Suprapubic skin (tissue), 4 donors: Measurements from ENCODE around the gene CAMK1D.

Source experiments
- EP300 ChIP-seq: sonication (generic); formaldehyde crosslinking; IDR thresholded peaks from one replicate; pipeline ENCODE4 v1.6.1; 2017; ENCODE audit warnings: antibody characterized with exemption
- POLR2A ChIP-seq, 2 donors: fragments of 450-650 bp; IDR thresholded peaks; one replicate each; pipeline ENCODE4 v1.6.1; 2017; ENCODE audit warnings: antibody characterized with exemption in 2 of 2, mild to moderate bottlenecking in 2 of 2, moderate library complexity in 2 of 2
- POLR2AphosphoS5 ChIP-seq, 3 donors: sonication (generic); formaldehyde crosslinking; IDR thresholded peaks; one replicate each; pipeline ENCODE4 v1.6.1; 2017; ENCODE audit warnings: antibody characterized with exemption in 3 of 3
- TF ChIP-seq, protein P1 (sequence below), 2 donors: fragments of 200-600 bp in 1 of 2; fragments of 450-650 bp in 1 of 2; sonication (generic) in 1 of 2; IDR thresholded peaks; one replicate each; pipeline ENCODE4 v1.5.1; 2016 to 2019; ENCODE audit warnings: antibody characterized with exemption in 2 of 2, mild to moderate bottlenecking in 1 of 2, moderate library complexity in 1 of 2

DNA sequence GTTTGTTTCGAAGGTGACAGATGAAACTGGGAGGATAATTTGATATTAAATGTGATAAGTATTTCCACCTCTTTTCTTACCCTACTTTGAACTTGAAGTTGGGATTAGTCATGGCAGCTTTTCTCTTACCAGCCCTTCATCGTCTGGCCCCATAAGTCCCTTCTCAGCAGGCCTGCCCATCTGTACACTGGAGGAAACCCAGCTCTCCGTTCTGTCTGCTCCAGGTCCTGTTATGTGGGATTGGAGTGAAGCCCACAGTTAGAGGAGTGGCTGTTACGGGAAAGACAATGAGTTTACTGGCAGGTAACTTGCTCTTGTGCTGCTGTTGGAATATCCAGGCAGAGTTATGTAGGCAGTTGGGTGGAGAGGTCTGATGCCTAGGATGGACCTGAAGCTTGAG is 127.3 kb downstream of the CAMK1D start:
- TF ChIP-seq, protein P1, sequence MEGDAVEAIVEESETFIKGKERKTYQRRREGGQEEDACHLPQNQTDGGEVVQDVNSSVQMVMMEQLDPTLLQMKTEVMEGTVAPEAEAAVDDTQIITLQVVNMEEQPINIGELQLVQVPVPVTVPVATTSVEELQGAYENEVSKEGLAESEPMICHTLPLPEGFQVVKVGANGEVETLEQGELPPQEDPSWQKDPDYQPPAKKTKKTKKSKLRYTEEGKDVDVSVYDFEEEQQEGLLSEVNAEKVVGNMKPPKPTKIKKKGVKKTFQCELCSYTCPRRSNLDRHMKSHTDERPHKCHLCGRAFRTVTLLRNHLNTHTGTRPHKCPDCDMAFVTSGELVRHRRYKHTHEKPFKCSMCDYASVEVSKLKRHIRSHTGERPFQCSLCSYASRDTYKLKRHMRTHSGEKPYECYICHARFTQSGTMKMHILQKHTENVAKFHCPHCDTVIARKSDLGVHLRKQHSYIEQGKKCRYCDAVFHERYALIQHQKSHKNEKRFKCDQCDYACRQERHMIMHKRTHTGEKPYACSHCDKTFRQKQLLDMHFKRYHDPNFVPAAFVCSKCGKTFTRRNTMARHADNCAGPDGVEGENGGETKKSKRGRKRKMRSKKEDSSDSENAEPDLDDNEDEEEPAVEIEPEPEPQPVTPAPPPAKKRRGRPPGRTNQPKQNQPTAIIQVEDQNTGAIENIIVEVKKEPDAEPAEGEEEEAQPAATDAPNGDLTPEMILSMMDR (IDR thresholded peaks at IDR 0.05): no peak
- TF ChIP-seq POLR2AphosphoS5 (IDR thresholded peaks at IDR 0.05): no peak
- TF ChIP-seq POLR2A (IDR thresholded peaks at IDR 0.05): no peak
- TF ChIP-seq EP300: no peak
